Measurements from ENCODE around the gene FLNC. TPM values are rescaled to one million over a fixed set of nuclear protein-coding genes. Genes with fewer than 3 reads are reported as not detected.
A peak's percentile ranks its signal among the peaks of the same experiment; 100 is the strongest.

FLNC gene
- total RNA-seq, 1 donor from 2014 or later = 7.7 TPM

DNA sequence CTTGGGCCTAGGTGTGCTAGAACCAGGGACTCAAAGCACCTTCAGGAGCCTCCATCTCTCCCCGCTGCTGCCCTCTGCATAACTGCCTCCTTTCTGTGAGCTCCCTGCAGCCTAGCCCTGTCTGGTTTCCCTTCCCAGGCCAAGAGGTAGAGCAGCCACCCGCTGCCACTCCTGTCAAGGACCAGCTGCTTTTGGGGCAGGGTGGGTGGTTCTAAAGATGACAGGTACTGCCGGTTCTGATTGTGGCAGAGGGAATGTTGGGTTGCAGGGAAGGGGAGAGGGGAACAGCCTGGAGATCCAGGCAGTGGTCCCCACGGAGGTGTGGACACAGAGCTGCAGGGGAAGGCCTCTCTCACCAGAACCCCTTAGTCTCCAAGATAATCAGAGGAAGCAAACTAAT, 3.7 kb upstream of the FLNC start:
- ATAC-seq = no peak
- intact Hi-C loops (cut with DNase I) = no loop called here
- H3K9me3 ChIP-seq = no peaks in the 10 kb centered on the region
- no peak overlapping the region for H3K4me3 ChIP-seq
- H3K27ac ChIP-seq = no peak overlapping the region
- TF ChIP-seq, protein P1, sequence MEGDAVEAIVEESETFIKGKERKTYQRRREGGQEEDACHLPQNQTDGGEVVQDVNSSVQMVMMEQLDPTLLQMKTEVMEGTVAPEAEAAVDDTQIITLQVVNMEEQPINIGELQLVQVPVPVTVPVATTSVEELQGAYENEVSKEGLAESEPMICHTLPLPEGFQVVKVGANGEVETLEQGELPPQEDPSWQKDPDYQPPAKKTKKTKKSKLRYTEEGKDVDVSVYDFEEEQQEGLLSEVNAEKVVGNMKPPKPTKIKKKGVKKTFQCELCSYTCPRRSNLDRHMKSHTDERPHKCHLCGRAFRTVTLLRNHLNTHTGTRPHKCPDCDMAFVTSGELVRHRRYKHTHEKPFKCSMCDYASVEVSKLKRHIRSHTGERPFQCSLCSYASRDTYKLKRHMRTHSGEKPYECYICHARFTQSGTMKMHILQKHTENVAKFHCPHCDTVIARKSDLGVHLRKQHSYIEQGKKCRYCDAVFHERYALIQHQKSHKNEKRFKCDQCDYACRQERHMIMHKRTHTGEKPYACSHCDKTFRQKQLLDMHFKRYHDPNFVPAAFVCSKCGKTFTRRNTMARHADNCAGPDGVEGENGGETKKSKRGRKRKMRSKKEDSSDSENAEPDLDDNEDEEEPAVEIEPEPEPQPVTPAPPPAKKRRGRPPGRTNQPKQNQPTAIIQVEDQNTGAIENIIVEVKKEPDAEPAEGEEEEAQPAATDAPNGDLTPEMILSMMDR (IDR thresholded peaks at IDR 0.05) = no peak
- H3K27me3 ChIP-seq = peaks cover 25% of the 10 kb centered on the region
- H3K4me1 ChIP-seq = peaks cover 14% of the 10 kb centered on the region
- no peak for DNase-seq
- no peaks in the 10 kb centered on the region for H3K36me3 ChIP-seq

DNA sequence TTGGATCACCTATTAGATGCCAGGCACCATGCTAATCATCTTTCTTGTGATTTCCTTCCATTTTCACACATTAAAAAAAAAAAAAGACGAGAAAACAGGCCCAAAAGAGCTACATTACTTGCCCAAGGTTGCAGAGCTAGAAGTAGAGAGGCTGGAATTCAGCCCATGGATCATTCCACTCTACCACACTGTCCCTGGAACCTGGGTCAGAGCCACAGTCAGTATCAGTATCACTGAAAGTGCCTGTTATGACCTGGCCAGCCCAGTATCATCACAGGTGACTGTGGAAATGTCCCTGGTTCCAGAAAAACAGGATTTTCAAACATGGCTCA, 3.3 kb upstream of the FLNC start:
- Histone ChIP-seq H3K4me3 (no peak overlapping the region), H3K9me3 (no peaks in the 10 kb centered on the region), H3K4me1 (peaks cover 18% of the 10 kb centered on the region), H3K27me3 (peaks cover 28% of the 10 kb centered on the region), H3K36me3 (no peaks in the 10 kb centered on the region), H3K27ac (no peak overlapping the region)
- no peak for DNase-seq
- TF ChIP-seq, protein P1 (IDR thresholded peaks at IDR 0.05) = no peak
- intact Hi-C loops (cut with DNase I) = no loop called here
- no peak for ATAC-seq

DNA sequence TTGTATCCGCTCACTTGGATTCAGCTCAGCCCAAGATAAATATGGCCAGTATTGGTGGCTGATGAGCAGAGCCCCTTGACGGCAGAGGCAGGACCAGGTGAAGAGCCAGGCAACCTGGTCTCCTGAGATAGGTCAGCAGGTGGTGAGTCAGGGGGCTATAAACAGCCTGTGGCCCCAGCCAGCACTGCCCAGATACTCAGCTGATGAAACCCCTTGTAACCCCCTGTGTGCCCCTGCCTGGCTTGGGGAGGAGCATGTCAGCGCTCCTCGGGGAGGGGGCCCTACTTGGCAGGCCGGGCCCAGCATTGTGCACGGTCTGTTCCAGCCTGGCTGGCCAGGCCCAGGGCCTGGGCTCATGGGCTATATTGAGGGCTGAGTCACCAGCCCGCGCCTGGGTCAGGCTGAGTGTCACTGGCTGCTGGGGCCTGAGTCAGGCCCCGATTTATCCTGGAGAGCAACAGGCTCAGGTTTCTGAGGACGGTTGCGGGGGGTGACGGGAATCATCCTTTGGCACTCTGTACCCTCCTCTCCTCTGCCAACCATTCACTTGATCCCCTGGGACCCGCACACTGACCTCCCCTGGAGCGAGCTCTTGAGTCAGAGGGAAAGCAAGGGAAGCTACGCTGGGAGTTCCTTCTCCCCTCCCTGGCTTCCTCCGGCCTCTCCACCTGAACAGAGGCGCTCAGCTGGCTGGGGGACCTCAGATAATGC, 2.8 kb upstream of the FLNC start:
- Histone ChIP-seq H3K27me3 (peaks cover 34% of the 10 kb centered on the region), H3K4me3 (no peak overlapping the region), H3K9me3 (no peaks in the 10 kb centered on the region), H3K4me1 (peaks cover 21% of the 10 kb centered on the region), H3K36me3 (no peaks in the 10 kb centered on the region), H3K27ac (no peak overlapping the region)
- DNase-seq (no peak), ATAC-seq (no peak)
- intact Hi-C loops (cut with DNase I) = no loop called here
- TF ChIP-seq, protein P1 (IDR thresholded peaks at IDR 0.05) = no peak

DNA sequence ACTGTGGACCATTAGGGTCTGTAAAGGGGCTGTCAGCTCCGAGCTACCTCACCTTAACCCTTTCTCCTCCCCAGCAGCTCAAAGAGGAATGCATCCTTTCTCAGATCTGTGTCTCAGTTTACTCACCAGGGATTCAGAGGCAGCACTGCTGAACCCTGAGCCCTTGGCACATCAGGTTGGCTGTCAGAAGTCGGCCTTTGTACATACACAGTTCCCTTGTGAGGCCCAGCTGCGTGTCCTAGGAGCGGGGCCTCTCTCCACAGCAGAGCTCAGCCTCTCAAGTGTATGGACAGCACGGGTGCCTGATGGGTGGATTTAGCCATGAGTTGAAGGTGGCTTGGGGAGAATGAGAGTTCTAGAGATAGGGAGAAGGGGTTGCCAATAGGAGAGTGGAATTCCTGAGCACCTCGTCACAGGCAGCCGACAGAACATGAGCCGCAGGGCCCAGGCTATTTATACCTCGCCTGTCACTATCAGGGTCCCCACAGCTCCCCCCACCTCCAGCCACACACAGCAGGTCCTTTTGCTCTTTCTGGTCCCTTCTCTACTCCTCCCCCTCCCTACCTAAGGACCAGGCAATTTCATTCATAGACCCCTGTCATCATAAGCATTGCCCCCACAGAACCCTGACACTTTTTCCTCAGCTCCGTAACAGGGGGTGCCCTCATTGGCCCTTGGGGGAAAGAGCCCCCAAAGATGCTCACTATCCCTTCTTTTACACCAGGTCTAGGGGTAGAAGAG, 2.1 kb upstream of the FLNC start:
- Histone ChIP-seq H3K36me3 (no peaks in the 10 kb centered on the region), H3K4me3 (no peak overlapping the region), H3K27ac (no peak overlapping the region), H3K9me3 (no peaks in the 10 kb centered on the region), H3K27me3 (peaks cover 39% of the 10 kb centered on the region), H3K4me1 (peaks cover 22% of the 10 kb centered on the region)
- ATAC-seq = no peak
- TF ChIP-seq, protein P1 (IDR thresholded peaks at IDR 0.05) = no peak
- intact Hi-C loops (cut with DNase I) = no loop called here
- no peak for DNase-seq

DNA sequence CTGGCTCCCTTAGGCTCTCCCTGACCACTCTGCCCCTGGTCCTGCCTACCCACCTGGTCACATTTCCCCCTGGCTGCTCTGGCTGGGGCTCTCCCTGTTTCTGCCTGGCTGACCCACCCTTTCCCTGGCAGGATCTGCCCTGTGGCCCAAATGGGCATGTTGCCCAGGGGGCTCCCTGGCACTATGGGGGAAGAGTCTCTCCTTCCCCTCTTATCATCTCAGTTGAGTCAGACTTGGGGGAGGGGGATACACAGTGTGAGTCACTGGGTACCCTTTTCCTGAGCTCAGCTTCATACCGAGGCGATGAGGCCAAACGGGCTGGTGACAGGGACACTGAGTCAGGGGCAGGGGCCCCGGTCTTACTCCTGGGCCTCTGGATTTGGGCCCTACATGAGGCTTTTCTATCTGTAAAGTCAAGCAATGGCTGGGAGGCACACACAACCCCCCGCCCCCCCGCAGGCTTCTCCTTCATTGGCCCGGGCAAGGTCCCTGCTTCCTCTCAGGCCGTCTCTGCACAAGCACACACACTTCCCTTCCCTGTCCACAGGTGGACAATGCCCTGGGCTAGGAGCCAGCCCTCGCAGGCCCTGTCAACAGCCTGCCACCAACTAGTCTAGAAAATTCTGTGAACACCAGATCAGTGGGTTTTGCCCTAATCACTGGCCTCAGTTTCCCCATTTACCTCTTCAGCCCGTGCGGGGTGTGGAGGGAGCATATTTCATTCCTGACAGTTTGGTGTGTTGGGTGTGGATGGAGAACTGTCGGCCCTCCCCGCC, 627 bp upstream of the FLNC start:
- Histone ChIP-seq H3K27ac (no peak overlapping the region), H3K27me3 (peaks cover 42% of the 10 kb centered on the region), H3K9me3 (no peaks in the 10 kb centered on the region), H3K4me1 (peaks cover 25% of the 10 kb centered on the region), H3K4me3 (peak overlapping the region; percentile 52), H3K36me3 (no peaks in the 10 kb centered on the region)
- no peak for ATAC-seq
- intact Hi-C loops (cut with DNase I) = no loop called here
- TF ChIP-seq, protein P1 (IDR thresholded peaks at IDR 0.05) = no peak
- no peak for DNase-seq

Data from upper lobe of right lung (tissue), 1 donor.